GM21717 (cell line): ENCODE measurements around the gene CMSS1.

Experiments
- ATAC-seq: cut with Tn5 transposase; IDR thresholded peaks from one replicate; pipeline ENCODE4 v1.9.1; 2021; ENCODE audit warnings: mild to moderate bottlenecking, moderate library complexity; ENCODE audit not compliant: unreplicated experiment

CMSS1 gene

GRCh38 chr3:99851955-99852354 lies 34.3 kb downstream of the CMSS1 start:
- no peak for ATAC-seq

GRCh38 chr3:99852851-99853250 lies 35.2 kb downstream of the CMSS1 start:
- ATAC-seq = no peak

GRCh38 chr3:99854756-99855298 lies 37.2 kb downstream of the CMSS1 start:
- ATAC-seq = no peak

- no peak for ATAC-seq
Measured at GRCh38 chr3:99855900-99856299, 38.2 kb downstream of the CMSS1 start.

GRCh38 chr3:99856437-99857220 lies 39.0 kb downstream of the CMSS1 start:
- no peak for ATAC-seq

- no peak for ATAC-seq
Measured at GRCh38 chr3:99857278-99857677, 39.6 kb downstream of the CMSS1 start.

- no peak for ATAC-seq
Measured at GRCh38 chr3:99858469-99858868, 40.8 kb downstream of the CMSS1 start.

- no peak for ATAC-seq
Measured at GRCh38 chr3:99859825-99860224, 42.2 kb downstream of the CMSS1 start.

GRCh38 chr3:99861216-99861615 lies 43.6 kb downstream of the CMSS1 start:
- ATAC-seq = no peak

GRCh38 chr3:99862208-99862607 lies 44.5 kb downstream of the CMSS1 start:
- ATAC-seq = no peak

- no peak for ATAC-seq
Measured at GRCh38 chr3:99863002-99863401, 45.3 kb downstream of the CMSS1 start.

GRCh38 chr3:99863588-99863987 lies 45.9 kb downstream of the CMSS1 start:
- ATAC-seq = no peak

GRCh38 chr3:99864289-99864688 lies 46.6 kb downstream of the CMSS1 start:
- no peak for ATAC-seq

- ATAC-seq = no peak
Measured at GRCh38 chr3:99865321-99865720, 47.7 kb downstream of the CMSS1 start.

GRCh38 chr3:99866261-99866761 lies 48.6 kb downstream of the CMSS1 start:
- peak; percentile 40 for ATAC-seq

GRCh38 chr3:99867594-99868310 lies 50.1 kb downstream of the CMSS1 start:
- no peak for ATAC-seq

GRCh38 chr3:99868311-99868646 lies 50.6 kb downstream of the CMSS1 start:
- ATAC-seq = no peak

GRCh38 chr3:99869621-99870020 lies 52.0 kb downstream of the CMSS1 start:
- no peak for ATAC-seq

GRCh38 chr3:99870712-99871111 lies 53.0 kb downstream of the CMSS1 start:
- no peak for ATAC-seq

- no peak for ATAC-seq
Measured at GRCh38 chr3:99871231-99872045, 53.8 kb downstream of the CMSS1 start.

- peak; percentile 51 for ATAC-seq
Measured at GRCh38 chr3:99872923-99873254, 55.2 kb downstream of the CMSS1 start.
